Endothelial cell of umbilical vein (primary cell): ENCODE data around the gene ZNF664. TPM values are rescaled to one million over a fixed set of nuclear protein-coding genes. Genes with fewer than 3 reads are reported as not detected.

Experiments
- BruUV-seq: library from RNA; stranded (reverse); fragments of 400-500 nt; replicated peaks from 2 replicates; lab custom pipeline; 2021; lab: Mats Ljungman, UMichigan
- CTCF ChIA-PET: fragments of 300-600, 350-600 bp; sonication (Branson Sonifier 250); formaldehyde crosslinking; loops from one replicate; lab custom pipeline; 2021; ENCODE audit warnings: antibody characterized with exemption, inconsistent platforms; lab: Charles Lee
- POLR2A ChIA-PET: fragments of 300-600, 350-600 bp; sonication (Branson Sonifier 250); formaldehyde crosslinking; loops from one replicate; lab custom pipeline; 2021; ENCODE audit warnings: antibody characterized with exemption, inconsistent platforms; lab: Charles Lee
- DNase-seq: peaks from one replicate; pipeline ENCODE4 v3.0.0-alpha.2; 2011; ENCODE audit warnings: low read depth, low spot score
- FAIRE-seq: peaks from 2 replicates; lab custom pipeline; 2011; peaks lifted over from hg19 to GRCh38; lab: Jason Lieb, UNC
- H2AFZ ChIP-seq: 2 replicates; pipeline ENCODE4 v1.6.0; 2012; ENCODE audit warnings: low read depth, low read length, control low read depth, inconsistent platforms
- H3K27ac ChIP-seq: 2 replicates; pipeline ENCODE4 v1.5.1; 2011; ENCODE audit warnings: low read depth, mild to moderate bottlenecking, control low read depth, low read length, moderate library complexity; ENCODE audit not compliant: insufficient read depth
- H3K27me3 ChIP-seq, 2 experiments: 2 replicates each; pipeline versions ENCODE4 v1.6.0 to v1.6.1; 2011; ENCODE audit warnings: low read length in 2 of 2, mixed read lengths in 1 of 2; ENCODE audit not compliant: control insufficient read depth in 2 of 2, insufficient read depth in 2 of 2
- H3K36me3 ChIP-seq, 2 experiments: 2 replicates in 1 of 2; 3 replicates in 1 of 2; pipeline ENCODE4 v1.5.1; 2011; ENCODE audit warnings: low read length in 2 of 2, mild to moderate bottlenecking in 1 of 2, moderate library complexity in 1 of 2; ENCODE audit not compliant: control insufficient read depth in 2 of 2, insufficient read depth in 2 of 2; ENCODE audit errors: extremely low read depth in 1 of 2
- H3K4me1 ChIP-seq: 3 replicates; pipeline ENCODE4 v1.5.1; 2011; ENCODE audit warnings: mild to moderate bottlenecking, low read length; ENCODE audit not compliant: control insufficient read depth, insufficient read depth; ENCODE audit errors: extremely low read depth
- H3K4me2 ChIP-seq: 2 replicates; pipeline ENCODE4 v1.6.1; 2011; ENCODE audit warnings: low read length, control low read depth, mixed read lengths; ENCODE audit not compliant: insufficient read depth
- H3K4me3 ChIP-seq, 3 experiments: fragments of 200-600 bp in 1 of 3; sonication (generic), shearing (Covaris generic) in 1 of 3; replicated peaks in 1 of 3; 2 replicates each; pipeline ENCODE4 v1.5.1; 2011 to 2016; ENCODE audit warnings: control low read depth in 3 of 3, low read length in 3 of 3, mild to moderate bottlenecking in 2 of 3, inconsistent platforms in 1 of 3, low read depth in 1 of 3, moderate library complexity in 1 of 3; ENCODE audit not compliant: insufficient read depth in 1 of 3
- H3K79me2 ChIP-seq: 2 replicates; pipeline ENCODE4 v1.6.0; 2012; ENCODE audit warnings: low read length, inconsistent platforms; ENCODE audit not compliant: control insufficient read depth, insufficient read depth
- H3K9ac ChIP-seq: replicated peaks from 2 replicates; pipeline ENCODE3; 2011; ENCODE audit warnings: low read length, control low read depth; ENCODE audit not compliant: insufficient read depth; ENCODE audit errors: extremely low read depth
- H3K9me1 ChIP-seq: replicated peaks from 3 replicates; pipeline ENCODE4 v1.6.0; 2011; ENCODE audit warnings: mild to moderate bottlenecking, low read length; ENCODE audit not compliant: control insufficient read depth, insufficient read depth; ENCODE audit errors: extremely low read depth
- H3K9me3 ChIP-seq: replicated peaks from 2 replicates; pipeline ENCODE4 v1.5.1; 2012; ENCODE audit warnings: low read length, inconsistent platforms; ENCODE audit not compliant: control insufficient read depth, insufficient read depth
- H4K20me1 ChIP-seq: replicated peaks from 2 replicates; pipeline ENCODE3; 2011; ENCODE audit warnings: mild to moderate bottlenecking, low read length; ENCODE audit not compliant: control insufficient read depth, insufficient read depth; ENCODE audit errors: extremely low read depth
- CTCF ChIP-seq, 2 donors: IDR thresholded peaks; 1 replicate in 1 of 2; 2 replicates in 1 of 2; pipeline ENCODE4 v1.5.1; 2011; ENCODE audit warnings: low read length in 2 of 2, mild to moderate bottlenecking in 2 of 2, moderate library complexity in 2 of 2, control low read depth in 1 of 2, inconsistent platforms in 1 of 2, low read depth in 1 of 2; ENCODE audit not compliant: insufficient read depth in 1 of 2; ENCODE audit errors: extremely low read depth in 1 of 2
- EZH2 ChIP-seq: IDR thresholded peaks from 2 replicates; pipeline ENCODE4 v1.6.1; 2012; ENCODE audit warnings: borderline replicate concordance, low read depth, mild to moderate bottlenecking, moderate library complexity, low read length, inconsistent platforms; ENCODE audit not compliant: severe bottlenecking
- FOS ChIP-seq: IDR thresholded peaks from 2 replicates; pipeline ENCODE4 v1.6.1; 2011; ENCODE audit warnings: mild to moderate bottlenecking, low read length, moderate library complexity, borderline replicate concordance; ENCODE audit not compliant: insufficient read depth
- GATA2 ChIP-seq: IDR thresholded peaks from 2 replicates; pipeline ENCODE4 v1.7.0; 2011; ENCODE audit warnings: low read depth, mild to moderate bottlenecking, moderate library complexity, mixed read lengths, low read length; ENCODE audit not compliant: insufficient read length, insufficient read depth
- MAX ChIP-seq: IDR thresholded peaks from 2 replicates; pipeline ENCODE4 v1.6.1; 2011; ENCODE audit not compliant: insufficient read depth, insufficient read length
- MYC ChIP-seq: IDR thresholded peaks from one replicate; pipeline ENCODE4 v1.6.1; 2011; ENCODE audit warnings: mild to moderate bottlenecking, low read depth, low read length
- dilution Hi-C: fragments of 300-500 bp; cut with MboI; formaldehyde crosslinking; loops from one replicate; pipeline ENCODE4 v1.15.0; 2019; ENCODE audit warnings: low sequenced_read_pairs; ENCODE audit not compliant: extremely low pct_ligation_motif_present
- intact Hi-C: fragments of 100-400 bp; cut with micrococcal nuclease; formaldehyde crosslinking; loops from one replicate; pipeline ENCODE4 v1.10.0; 2022
- polyA plus RNA-seq, 4 experiments: library from polyadenylated mRNA; depleted of rRNA in 3 of 4; stranded (reverse) in 3 of 4; unstranded in 1 of 4; fragments of >200 nt; gene quantifications; 2 replicates each; pipeline versions ENCODE4 v1.2.1 to v1.2.3, GENCODE V29; 2011 to 2012; ENCODE audit warnings: missing spikeins in 1 of 4
- total RNA-seq: library from RNA; stranded (reverse); gene quantifications from 2 replicates; pipeline ENCODE4 v1.2.3, GENCODE V29; 2021

ZNF664 gene
- total and polyA plus RNA-seq, 2 donors (not counting 3 experiments of a cell fraction or from before 2014, with no cell fraction given), result 29.8 to 71.3 TPM

GRCh38 chr12:123963821-123964220 lies 9.2 kb upstream of the ZNF664 start:
- Histone ChIP-seq H3K79me2 (no peaks in the 10 kb centered on the region), H3K27me3 (no peaks in the 10 kb centered on the region), H3K9me1 (no peaks in the 10 kb centered on the region), H3K36me3 (peaks cover 0 to 2% of the 10 kb centered on the region in 2 experiments), H2AFZ (no peak overlapping the region), H3K4me1 (no peaks in the 10 kb centered on the region), H4K20me1 (no peaks in the 10 kb centered on the region), H3K9ac (no peak overlapping the region), H3K4me3 (no peak overlapping the region), H3K27ac (no peak overlapping the region), H3K9me3 (no peaks in the 10 kb centered on the region), H3K4me2 (no peak overlapping the region)
- intact Hi-C loops (no loop called here), dilution Hi-C loops (no loop called here)
- ChIA-PET CTCF (interaction anchor here (1.4 to 2.0 kb wide), 3 partner anchors 10 to 58 kb away, joined by 3 to 7 read pairs (median 3); no protein-coding TSS in a partner anchor), POLR2A (no interaction called here)
- no TSS peak for BruUV-seq
- DNase-seq (no peak), FAIRE-seq (no peak)
- no peak for TF ChIP-seq MYC
- TF ChIP-seq CTCF (IDR thresholded peaks at IDR 0.05; ENCODE audit: extremely low read depth in 1 of 2, insufficient read depth in 1 of 2, low read depth in 1 of 2, low read length in 2 of 2), result no peak
- TF ChIP-seq FOS, result no peak
- TF ChIP-seq GATA2, result no peak
- no peak for TF ChIP-seq MAX
- TF ChIP-seq EZH2, result no peak
